ENCODE results near the gene SLC8A3. TPM values are rescaled to one million over a fixed set of nuclear protein-coding genes. Genes with fewer than 3 reads are reported as not detected.

The SLC8A3 gene
- total RNA-seq, 1 experiment from 2014 or later, result 0.13 TPM

DNA sequence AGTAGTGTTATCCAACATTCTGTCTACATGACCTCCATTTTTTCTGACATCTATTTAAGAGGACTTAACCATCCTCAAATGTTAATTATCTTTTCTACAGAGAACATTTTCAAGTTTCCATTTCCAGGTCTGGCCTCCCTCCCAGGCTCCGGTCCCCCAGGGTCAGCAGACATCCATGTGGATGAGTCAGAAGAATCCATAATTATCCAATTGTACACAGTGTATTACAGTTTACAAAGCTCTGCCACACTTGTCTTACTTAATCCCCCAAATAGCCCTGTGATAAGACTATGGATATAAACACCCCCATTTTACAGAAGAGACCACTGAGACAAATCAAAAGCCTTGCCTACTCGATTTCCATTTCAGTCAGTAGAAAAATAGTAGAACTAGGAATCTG is 65.0 kb downstream of the SLC8A3 start:
- Histone ChIP-seq H4K8ac (replicated peaks; ENCODE audit: insufficient read length, low read depth, low read length) (no peak overlapping the region), H3T11ph (ENCODE audit: low read length) (no peak overlapping the region), H3K4ac (ENCODE audit: low read depth, low read length) (no peak overlapping the region), H2BK15ac (ENCODE audit: low read depth, low read length) (no peak overlapping the region), H2BK120ac (ENCODE audit: low read depth, low read length, poor library complexity, severe bottlenecking) (no peak overlapping the region), H2BK20ac (ENCODE audit: low read depth, low read length, poor library complexity, severe bottlenecking) (no peak overlapping the region), H3K9ac (ENCODE audit: extremely low read depth, insufficient read length, low read length) (no peak overlapping the region), H3K27me3 (ENCODE audit: insufficient read depth, low read length) (no peaks in the 10 kb centered on the region), H3K14ac (ENCODE audit: insufficient read depth, low read length) (no peak overlapping the region), H3K56ac (ENCODE audit: insufficient read length, low read depth, low read length) (no peak overlapping the region), H3K9me3 (ENCODE audit: control insufficient read depth, low read depth, low read length) (no peaks in the 10 kb centered on the region), H2BK5ac (ENCODE audit: insufficient read length, low read length) (no peak overlapping the region), H4K20me1 (ENCODE audit: control insufficient read depth, insufficient read depth, insufficient read length) (no peaks in the 10 kb centered on the region), H2AFZ (ENCODE audit: low read length) (no peak overlapping the region), H3K23ac (ENCODE audit: insufficient read length, low read depth, low read length) (no peak overlapping the region), H2AK5ac (ENCODE audit: insufficient read length, low read length) (no peak overlapping the region), H3K23me2 (ENCODE audit: insufficient read length, low read depth, low read length, poor library complexity, severe bottlenecking) (no peaks in the 10 kb centered on the region), H2BK12ac (ENCODE audit: insufficient read length, low read depth, low read length) (no peak overlapping the region), H3K4me2 (ENCODE audit: insufficient read depth, insufficient read length, low read length) (no peak overlapping the region), H3K27ac (ENCODE audit: insufficient read length, low read depth, low read length) (no peak overlapping the region), H3K79me2 (ENCODE audit: insufficient read depth, low read length) (no peaks in the 10 kb centered on the region), H4K91ac (ENCODE audit: insufficient read length, low read depth, low read length) (no peak overlapping the region), H3K4me1 (ENCODE audit: insufficient read depth, low read length) (peaks cover 4% of the 10 kb centered on the region; the same call in 1 of the 2 replicates), H4K5ac (ENCODE audit: insufficient read length, low read depth, low read length) (no peak overlapping the region), H3K79me1 (ENCODE audit: insufficient read depth, low read depth, low read length, poor library complexity, severe bottlenecking) (no peaks in the 10 kb centered on the region), H3K18ac (ENCODE audit: insufficient read length, low read depth, low read length) (no peak overlapping the region)
- WGBS (ENCODE audit: extremely low coverage, insufficient read length, low lambda C conversion rate), result no CpG with 5 or more reads among the region's 2 CpGs
- TF ChIP-seq CTCF (conservative IDR thresholded peaks at IDR 0.05), result no peak
- peaks cover 19 to 23% of the 10 kb centered on the region in 2 experiments for H3K4me1 Mint-ChIP-seq
- no peaks in the 10 kb centered on the region; the same call in 1 of the 2 replicates for H3K27me3 Mint-ChIP-seq (ENCODE audit: low read depth)
- DNase-seq, result no peak
- no peaks in the 10 kb centered on the region for H3K36me3 Mint-ChIP-seq (ENCODE audit: insufficient read depth in 1 of 3, low read depth in 3 of 3)
- no peak overlapping the region for H3K4me3 Mint-ChIP-seq
- no peaks in the 10 kb centered on the region; a peak in 2 of 5 replicates for H3K9me3 Mint-ChIP-seq
- no peak overlapping the region for H3K27ac Mint-ChIP-seq

All from H9 (cell line).